GM19397 (cell line): ENCODE results near the gene SOAT2.
A peak's percentile ranks its signal among the peaks of the same experiment; 100 is the strongest.

Experiments used
- ATAC-seq: cut with Tn5 transposase; IDR thresholded peaks from one replicate; pipeline ENCODE4 v1.9.1; 2021; ENCODE audit warnings: mild to moderate bottlenecking, moderate library complexity; ENCODE audit not compliant: unreplicated experiment

Gene SOAT2

GRCh38 chr12:53064613-53065436, 38.5 kb upstream of the SOAT2 start:
- no peak for ATAC-seq

DNA sequence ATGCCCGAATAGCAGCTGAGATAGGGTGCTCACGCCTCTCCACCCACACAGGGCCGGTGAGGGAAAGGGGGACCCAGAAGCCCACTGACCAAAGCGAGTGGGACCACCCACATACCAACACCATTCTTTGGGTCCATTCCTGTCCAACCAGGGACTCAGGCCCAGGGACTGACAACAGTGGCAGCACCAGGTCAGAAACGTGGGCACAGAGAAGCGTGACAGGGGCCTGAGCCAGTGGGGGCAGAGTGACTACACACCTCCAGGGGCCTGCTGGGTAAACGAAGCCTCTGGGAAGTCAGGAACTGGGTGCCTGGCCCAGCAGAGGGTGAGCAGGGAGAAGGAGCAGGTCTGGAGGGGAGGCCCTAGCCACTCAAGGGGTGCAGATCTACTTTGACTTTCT, 37.8 kb upstream of the SOAT2 start:
- ATAC-seq, result no peak

GRCh38 chr12:53065975-53066931, 37.0 kb upstream of the SOAT2 start:
- ATAC-seq, result no peak

- ATAC-seq, result no peak
Measured at GRCh38 chr12:53067074-53067992, 36.0 kb upstream of the SOAT2 start.

DNA sequence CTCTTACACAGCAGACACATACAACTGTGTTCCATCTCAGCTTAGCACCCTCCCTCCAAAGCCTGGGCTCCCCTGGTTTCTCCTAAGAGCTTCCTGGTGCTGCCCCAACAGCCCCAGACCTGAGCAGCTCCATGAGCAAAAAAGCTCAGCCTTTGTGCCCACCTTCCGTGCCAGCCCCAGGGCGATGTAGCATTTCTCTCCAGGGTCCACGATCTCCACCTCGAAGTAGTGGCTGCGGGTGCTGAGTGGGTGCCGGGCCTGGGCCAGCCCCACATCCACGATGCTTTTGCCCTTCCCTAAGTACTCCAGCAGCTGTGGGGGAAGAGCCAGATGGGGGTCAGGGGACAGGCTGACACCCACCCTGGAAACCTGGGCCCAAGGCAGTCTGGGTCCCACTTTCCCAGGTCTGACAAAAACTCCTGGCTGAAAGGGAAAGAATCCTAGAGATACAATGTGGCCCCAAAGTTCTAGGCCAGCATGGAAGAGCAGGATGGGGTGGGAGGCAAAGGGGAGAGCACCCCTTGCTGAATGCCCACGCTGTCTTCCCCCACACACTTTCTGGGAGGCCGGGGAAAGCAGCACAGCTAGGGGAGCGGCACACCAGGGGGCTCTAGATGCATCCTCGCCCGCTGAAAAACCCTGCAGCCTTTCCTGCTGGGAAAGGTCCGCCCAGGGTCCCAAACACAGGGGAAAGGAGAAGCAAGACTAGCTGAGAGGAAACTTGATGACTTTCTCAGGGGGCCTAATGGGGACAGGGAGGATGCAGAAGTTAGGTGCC, 35.1 kb upstream of the SOAT2 start:
- ATAC-seq, result no peak

- no peak for ATAC-seq
Measured at GRCh38 chr12:53068811-53069585, 34.3 kb upstream of the SOAT2 start.

- no peak for ATAC-seq
Measured at GRCh38 chr12:53069621-53070410, 33.5 kb upstream of the SOAT2 start.

GRCh38 chr12:53070877-53071492, 32.3 kb upstream of the SOAT2 start:
- no peak for ATAC-seq

DNA sequence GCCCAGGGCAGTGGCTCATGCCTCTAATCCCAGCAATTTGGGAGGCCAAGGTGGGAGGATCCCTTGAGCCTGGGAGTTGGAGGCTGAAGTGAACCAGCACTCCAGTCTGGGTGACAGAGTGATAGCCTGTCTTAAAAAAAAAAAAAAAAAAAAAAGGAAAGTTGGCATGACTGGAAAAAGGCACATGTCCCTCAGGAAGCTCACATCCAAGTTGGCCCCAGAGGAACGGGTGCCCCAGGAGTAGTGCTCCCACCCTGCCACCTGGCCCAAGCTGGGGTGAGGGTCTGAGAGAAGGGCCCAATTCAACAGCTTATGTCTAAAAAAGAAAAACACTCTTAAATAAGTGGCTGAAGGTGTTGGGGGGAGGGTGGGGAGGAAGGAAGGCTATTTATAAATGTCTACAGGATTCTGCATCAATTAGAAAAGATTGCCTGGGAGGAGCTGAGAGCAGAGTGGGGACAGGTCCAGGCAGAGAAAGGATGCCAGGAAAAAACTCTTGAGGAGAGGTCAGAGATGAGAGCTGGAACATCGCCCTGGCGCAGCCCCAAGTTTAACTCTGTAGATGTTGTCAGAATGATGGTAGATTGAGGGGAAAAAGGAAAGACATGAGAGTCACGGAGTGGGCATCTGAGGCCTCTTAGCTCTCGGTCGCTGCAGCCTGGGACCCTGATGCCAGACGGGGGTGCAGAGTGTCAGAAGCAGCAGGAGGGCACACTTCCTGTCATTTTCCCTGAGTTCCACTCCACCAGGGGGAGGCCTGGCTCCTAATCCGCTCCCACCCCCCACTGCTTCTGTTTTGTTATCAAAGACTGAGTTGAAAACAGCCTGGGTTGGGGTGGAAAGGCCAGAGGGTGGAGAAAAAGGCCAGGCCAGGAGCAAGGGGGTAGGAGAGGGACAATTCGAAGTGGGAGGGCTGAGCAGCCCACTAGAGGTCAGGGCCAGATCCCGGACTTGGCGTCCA, 31.4 kb upstream of the SOAT2 start:
- no peak for ATAC-seq

- ATAC-seq, result no peak
Measured at GRCh38 chr12:53073881-53074280, 29.4 kb upstream of the SOAT2 start.

- ATAC-seq, result no peak
Measured at GRCh38 chr12:53074283-53074998, 28.8 kb upstream of the SOAT2 start.

DNA sequence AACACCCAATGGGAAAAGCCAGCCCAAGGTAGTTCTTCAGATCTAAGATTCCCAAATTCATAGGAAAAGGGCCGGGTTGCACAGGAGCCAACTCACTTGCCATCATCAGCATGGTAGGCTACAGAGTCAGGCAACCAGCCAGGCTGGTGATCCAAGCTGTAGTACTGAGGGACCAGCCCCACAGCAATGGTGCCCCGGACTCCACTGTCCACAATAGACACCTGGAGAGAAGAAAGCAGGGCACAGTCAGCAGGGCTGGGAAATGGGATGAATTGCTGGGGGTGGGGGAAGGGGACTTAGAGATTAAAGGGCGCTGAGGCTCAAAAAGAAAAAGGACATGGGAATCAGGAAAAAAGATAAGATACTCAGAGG, 28.3 kb upstream of the SOAT2 start:
- no peak for ATAC-seq

GRCh38 chr12:53076461-53076860, 26.8 kb upstream of the SOAT2 start:
- no peak for ATAC-seq

GRCh38 chr12:53077030-53077429, 26.3 kb upstream of the SOAT2 start:
- no peak for ATAC-seq

DNA sequence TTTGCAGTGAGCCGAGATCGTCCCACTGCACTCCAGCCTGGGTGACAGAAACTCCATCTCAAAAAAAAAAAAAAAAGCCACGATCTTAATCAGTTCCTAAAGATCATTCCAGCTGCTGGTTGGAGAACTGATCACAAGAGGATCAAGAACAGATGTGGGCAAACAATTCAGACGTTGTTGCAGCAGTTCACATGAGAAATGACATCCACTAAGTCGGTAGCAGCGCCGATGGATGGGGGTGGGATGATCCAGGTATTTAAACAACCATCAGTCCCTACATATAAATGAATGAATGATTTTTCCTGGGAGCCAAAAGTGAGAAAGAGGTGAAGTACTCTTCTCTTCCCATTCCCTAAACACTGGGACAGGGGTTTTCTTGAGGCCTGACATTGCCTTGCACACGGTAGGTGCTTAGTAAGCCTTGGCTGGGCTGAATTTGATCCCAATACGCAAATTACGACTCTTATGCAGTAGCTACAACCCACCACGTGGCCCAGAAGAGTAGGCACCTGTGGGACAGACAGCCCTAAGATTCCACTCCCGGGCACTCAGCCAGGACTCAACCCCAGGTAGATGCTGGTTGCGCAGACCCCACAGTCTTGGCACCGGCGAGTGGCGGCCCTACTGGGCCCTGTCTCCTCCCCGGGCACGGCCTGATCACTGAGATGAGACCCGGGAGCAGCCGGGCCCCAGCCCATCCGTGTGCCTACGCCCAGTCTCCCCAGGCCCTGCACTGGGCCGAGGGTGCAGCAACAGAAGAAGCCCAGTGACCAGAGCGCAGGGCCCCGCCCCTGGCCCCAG, 24.7 kb upstream of the SOAT2 start:
- peak; percentile 30 for ATAC-seq
